Neural cell (in vitro differentiated cells): ENCODE results near the gene SPRY4. TPM values are rescaled to one million over a fixed set of nuclear protein-coding genes. Genes with fewer than 3 reads are reported as not detected.

Experiments
- H2AFZ ChIP-seq: fragments of 200-600, 300-800 bp; sonication (generic), shearing (Covaris generic); 2 replicates; pipeline ENCODE4 v1.6.0; 2014; ENCODE audit warnings: low read depth, mild to moderate bottlenecking, antibody characterized with exemption, low read length, moderate library complexity
- H3F3A ChIP-seq: fragments of 200-600 bp; shearing (Covaris generic); 2 replicates; pipeline ENCODE4 v1.6.1; 2016; ENCODE audit warnings: mild to moderate bottlenecking, moderate library complexity, mixed read lengths, antibody characterized with exemption, low read length; ENCODE audit not compliant: insufficient read depth, poor library complexity, severe bottlenecking
- H3K27ac ChIP-seq: fragments of 200-600, 300-800 bp; sonication (generic), shearing (Covaris generic); 2 replicates; pipeline ENCODE4 v1.5.1; 2014; ENCODE audit warnings: mild to moderate bottlenecking, low read length, moderate library complexity
- H3K27me3 ChIP-seq: fragments of 300-800, 200-600 bp; sonication (generic), shearing (Covaris generic); 2 replicates; pipeline ENCODE4 v1.6.0; 2014; ENCODE audit warnings: mild to moderate bottlenecking, low read depth, low read length, moderate library complexity; ENCODE audit not compliant: insufficient read depth
- H3K36me3 ChIP-seq: fragments of 300-800, 200-600 bp; sonication (generic), shearing (Covaris generic); 2 replicates; pipeline ENCODE4 v1.5.1; 2014; ENCODE audit warnings: mild to moderate bottlenecking, antibody characterized with exemption, low read length, moderate library complexity; ENCODE audit not compliant: insufficient read depth
- H3K4me2 ChIP-seq: fragments of 300-800, 200-600 bp; sonication (generic), shearing (Covaris generic); 2 replicates; pipeline ENCODE4 v1.6.0; 2014; ENCODE audit warnings: mild to moderate bottlenecking, low read length
- H3K4me3 ChIP-seq: fragments of 300-800, 200-600 bp; sonication (generic), shearing (Covaris generic); 2 replicates; pipeline ENCODE4 v1.5.1; 2014; ENCODE audit warnings: mild to moderate bottlenecking, low read length, moderate library complexity
- H3K79me2 ChIP-seq: fragments of 200-600 bp; shearing (Covaris generic); replicated peaks from 2 replicates; pipeline ENCODE4 v1.6.0; 2014; ENCODE audit warnings: mild to moderate bottlenecking, low read length, moderate library complexity; ENCODE audit not compliant: insufficient read depth
- H3K9ac ChIP-seq: fragments of 300-800, 200-600 bp; sonication (generic), shearing (Covaris generic); 2 replicates; pipeline ENCODE4 v1.6.1; 2016; ENCODE audit warnings: mild to moderate bottlenecking, low read length, mixed read lengths
- H3K9me2 ChIP-seq: fragments of 200-600 bp; shearing (Covaris generic); 2 replicates; pipeline ENCODE4 v1.6.1; 2016; ENCODE audit warnings: mild to moderate bottlenecking, low read length, mixed read lengths; ENCODE audit not compliant: insufficient read depth
- H3K9me3 ChIP-seq: fragments of 200-600, 300-800 bp; sonication (generic), shearing (Covaris generic); 2 replicates; pipeline ENCODE4 v1.6.1; 2016; ENCODE audit warnings: mild to moderate bottlenecking, mixed run types, low read length, moderate library complexity, mixed read lengths
- H4K20me1 ChIP-seq: fragments of 200-600 bp; shearing (Covaris generic); 2 replicates; pipeline ENCODE4 v1.6.1; 2016; ENCODE audit warnings: mild to moderate bottlenecking, mixed run types; ENCODE audit not compliant: insufficient read depth
- EP300 ChIP-seq: fragments of 450-650 bp; conservative IDR thresholded peaks from 2 replicates; pipeline ENCODE4 v1.6.1; 2014; ENCODE audit warnings: antibody characterized with exemption, mild to moderate bottlenecking, moderate library complexity; ENCODE audit not compliant: poor library complexity, severe bottlenecking
- EZH2 ChIP-seq: fragments of 200-600, 300-800 bp; shearing (Covaris generic), sonication (generic); IDR thresholded peaks from 2 replicates; pipeline ENCODE4 v1.6.1; 2014; ENCODE audit warnings: antibody characterized with exemption, low read length, borderline replicate concordance, mild to moderate bottlenecking; ENCODE audit not compliant: insufficient read depth, poor library complexity, severe bottlenecking
- MXI1 ChIP-seq: fragments of 450-650 bp; conservative IDR thresholded peaks from 2 replicates; pipeline ENCODE4 v1.6.1; 2014; ENCODE audit warnings: antibody characterized with exemption, mild to moderate bottlenecking; ENCODE audit not compliant: poor library complexity, severe bottlenecking
- POLR2AphosphoS5 ChIP-seq: IDR thresholded peaks from 2 replicates; pipeline ENCODE4 v1.6.1; 2012
- RAD21 ChIP-seq: fragments of 450-650 bp; conservative IDR thresholded peaks from 2 replicates; pipeline ENCODE4 v1.6.1; 2014; ENCODE audit warnings: antibody characterized with exemption, mild to moderate bottlenecking, moderate library complexity
- SMC3 ChIP-seq: fragments of 450-650 bp; conservative IDR thresholded peaks from 2 replicates; pipeline ENCODE4 v1.6.1; 2014; ENCODE audit warnings: antibody characterized with exemption, mild to moderate bottlenecking, moderate library complexity; ENCODE audit not compliant: poor library complexity
- TAF1 ChIP-seq: IDR thresholded peaks from 2 replicates; pipeline ENCODE4 v1.6.1; 2012; ENCODE audit warnings: low read depth
- polyA plus RNA-seq: library from polyadenylated mRNA; depleted of rRNA; stranded (reverse); fragments of >200 nt; gene quantifications from 2 replicates; pipeline ENCODE4 v1.2.3, GENCODE V29; 2014
- TF ChIP-seq, protein P1 (sequence below): IDR thresholded peaks from 2 replicates; pipeline ENCODE4 v1.6.1; 2012; ENCODE audit warnings: borderline replicate concordance
- TF ChIP-seq, protein P2 (sequence below): fragments of 450-650 bp; IDR thresholded peaks from 2 replicates; pipeline ENCODE4 v1.5.1; 2014; ENCODE audit warnings: antibody characterized with exemption, mild to moderate bottlenecking, moderate library complexity; ENCODE audit not compliant: poor library complexity, severe bottlenecking

Gene SPRY4
- polyA plus RNA-seq, 1 donor from 2014 or later, result 0.47 TPM

DNA sequence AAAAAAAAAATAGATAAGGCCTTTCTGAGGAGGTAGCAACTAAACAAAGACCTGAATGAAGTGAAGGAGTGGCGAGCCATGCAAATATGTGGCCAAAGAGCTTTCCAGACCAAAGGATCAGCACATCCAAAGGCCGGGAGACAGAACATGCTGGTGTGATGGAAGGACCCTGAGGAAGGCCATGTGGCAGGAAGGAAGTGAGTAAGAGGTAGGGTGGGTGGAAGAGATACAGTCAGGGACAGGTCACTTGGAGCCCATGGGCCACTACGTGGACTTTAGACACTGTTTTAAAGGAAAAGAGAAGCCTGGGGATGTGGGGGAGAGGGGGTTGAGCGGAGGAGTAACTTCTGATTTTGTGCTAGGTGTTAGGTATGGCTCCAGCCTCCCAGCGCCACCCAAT is 31.3 kb downstream of the SPRY4 start:
- Histone ChIP-seq H3K4me2 (no peak overlapping the region), H3K27ac (no peak overlapping the region), H2AFZ (no peak overlapping the region), H3K27me3 (no peaks in the 10 kb centered on the region), H3K79me2 (no peaks in the 10 kb centered on the region), H3K4me3 (no peak overlapping the region), H4K20me1 (no peaks in the 10 kb centered on the region), H3K9ac (no peak overlapping the region), H3K36me3 (no peaks in the 10 kb centered on the region), H3K9me3 (no peaks in the 10 kb centered on the region), H3K9me2 (no peaks in the 10 kb centered on the region), H3F3A (no peaks in the 10 kb centered on the region)
- TF ChIP-seq POLR2AphosphoS5 (no peak), SMC3 (no peak), EP300 (no peak), TAF1 (no peak), RAD21 (no peak), MXI1 (no peak), EZH2 (no peak)
- TF ChIP-seq, protein P1, sequence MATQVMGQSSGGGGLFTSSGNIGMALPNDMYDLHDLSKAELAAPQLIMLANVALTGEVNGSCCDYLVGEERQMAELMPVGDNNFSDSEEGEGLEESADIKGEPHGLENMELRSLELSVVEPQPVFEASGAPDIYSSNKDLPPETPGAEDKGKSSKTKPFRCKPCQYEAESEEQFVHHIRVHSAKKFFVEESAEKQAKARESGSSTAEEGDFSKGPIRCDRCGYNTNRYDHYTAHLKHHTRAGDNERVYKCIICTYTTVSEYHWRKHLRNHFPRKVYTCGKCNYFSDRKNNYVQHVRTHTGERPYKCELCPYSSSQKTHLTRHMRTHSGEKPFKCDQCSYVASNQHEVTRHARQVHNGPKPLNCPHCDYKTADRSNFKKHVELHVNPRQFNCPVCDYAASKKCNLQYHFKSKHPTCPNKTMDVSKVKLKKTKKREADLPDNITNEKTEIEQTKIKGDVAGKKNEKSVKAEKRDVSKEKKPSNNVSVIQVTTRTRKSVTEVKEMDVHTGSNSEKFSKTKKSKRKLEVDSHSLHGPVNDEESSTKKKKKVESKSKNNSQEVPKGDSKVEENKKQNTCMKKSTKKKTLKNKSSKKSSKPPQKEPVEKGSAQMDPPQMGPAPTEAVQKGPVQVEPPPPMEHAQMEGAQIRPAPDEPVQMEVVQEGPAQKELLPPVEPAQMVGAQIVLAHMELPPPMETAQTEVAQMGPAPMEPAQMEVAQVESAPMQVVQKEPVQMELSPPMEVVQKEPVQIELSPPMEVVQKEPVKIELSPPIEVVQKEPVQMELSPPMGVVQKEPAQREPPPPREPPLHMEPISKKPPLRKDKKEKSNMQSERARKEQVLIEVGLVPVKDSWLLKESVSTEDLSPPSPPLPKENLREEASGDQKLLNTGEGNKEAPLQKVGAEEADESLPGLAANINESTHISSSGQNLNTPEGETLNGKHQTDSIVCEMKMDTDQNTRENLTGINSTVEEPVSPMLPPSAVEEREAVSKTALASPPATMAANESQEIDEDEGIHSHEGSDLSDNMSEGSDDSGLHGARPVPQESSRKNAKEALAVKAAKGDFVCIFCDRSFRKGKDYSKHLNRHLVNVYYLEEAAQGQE, result no peak
- TF ChIP-seq, protein P2, sequence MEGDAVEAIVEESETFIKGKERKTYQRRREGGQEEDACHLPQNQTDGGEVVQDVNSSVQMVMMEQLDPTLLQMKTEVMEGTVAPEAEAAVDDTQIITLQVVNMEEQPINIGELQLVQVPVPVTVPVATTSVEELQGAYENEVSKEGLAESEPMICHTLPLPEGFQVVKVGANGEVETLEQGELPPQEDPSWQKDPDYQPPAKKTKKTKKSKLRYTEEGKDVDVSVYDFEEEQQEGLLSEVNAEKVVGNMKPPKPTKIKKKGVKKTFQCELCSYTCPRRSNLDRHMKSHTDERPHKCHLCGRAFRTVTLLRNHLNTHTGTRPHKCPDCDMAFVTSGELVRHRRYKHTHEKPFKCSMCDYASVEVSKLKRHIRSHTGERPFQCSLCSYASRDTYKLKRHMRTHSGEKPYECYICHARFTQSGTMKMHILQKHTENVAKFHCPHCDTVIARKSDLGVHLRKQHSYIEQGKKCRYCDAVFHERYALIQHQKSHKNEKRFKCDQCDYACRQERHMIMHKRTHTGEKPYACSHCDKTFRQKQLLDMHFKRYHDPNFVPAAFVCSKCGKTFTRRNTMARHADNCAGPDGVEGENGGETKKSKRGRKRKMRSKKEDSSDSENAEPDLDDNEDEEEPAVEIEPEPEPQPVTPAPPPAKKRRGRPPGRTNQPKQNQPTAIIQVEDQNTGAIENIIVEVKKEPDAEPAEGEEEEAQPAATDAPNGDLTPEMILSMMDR, result no peak

DNA sequence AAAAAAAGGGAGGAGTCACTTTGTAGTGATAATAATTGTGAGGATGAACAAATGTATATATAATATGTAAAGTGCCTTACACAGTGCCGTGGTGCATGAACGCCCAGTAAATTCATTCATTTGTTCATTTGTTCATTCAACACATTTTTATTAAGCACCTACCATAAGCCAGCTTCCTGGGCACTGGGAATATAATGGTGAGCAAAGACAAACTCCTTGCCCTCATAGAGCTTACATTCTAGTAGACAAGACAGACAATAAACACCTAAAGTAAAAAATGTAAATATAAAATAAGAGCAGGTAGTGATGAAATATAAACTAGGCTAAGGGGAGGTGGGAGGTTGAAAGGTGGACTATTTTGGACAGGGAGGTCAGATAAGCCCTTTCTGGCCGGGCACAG is 32.0 kb downstream of the SPRY4 start:
- Histone ChIP-seq H3F3A (no peaks in the 10 kb centered on the region), H3K36me3 (no peaks in the 10 kb centered on the region), H3K27ac (no peak overlapping the region), H3K9ac (no peak overlapping the region), H3K9me2 (no peaks in the 10 kb centered on the region), H3K9me3 (no peaks in the 10 kb centered on the region), H3K4me2 (no peak overlapping the region), H3K27me3 (no peaks in the 10 kb centered on the region), H3K79me2 (no peaks in the 10 kb centered on the region), H3K4me3 (no peak overlapping the region), H2AFZ (no peak overlapping the region), H4K20me1 (no peaks in the 10 kb centered on the region)
- TF ChIP-seq, protein P1, result no peak
- TF ChIP-seq TAF1 (no peak), POLR2AphosphoS5 (no peak), EZH2 (no peak), EP300 (no peak), SMC3 (no peak), RAD21 (no peak), MXI1 (no peak)
- TF ChIP-seq, protein P2, result no peak
